ENCODE data around the gene FERMT3.

The FERMT3 gene

GRCh38 chr11:64247729-64248531, 41.4 kb downstream of the FERMT3 start:
- DNase-seq (ENCODE audit: low spot score), result no peak
- no peak for FAIRE-seq

GRCh38 chr11:64248578-64248977, 42.1 kb downstream of the FERMT3 start:
- DNase-seq (ENCODE audit: low spot score) (no peak), FAIRE-seq (no peak)

- FAIRE-seq (no peak), DNase-seq (ENCODE audit: low spot score) (no peak)
These were observed 42.5 kb downstream of the FERMT3 start for GRCh38 chr11:64249038-64249437.

- FAIRE-seq (no peak), DNase-seq (ENCODE audit: low spot score) (no peak)
These were observed 43.3 kb downstream of the FERMT3 start for GRCh38 chr11:64249563-64250414.

- DNase-seq (ENCODE audit: low spot score) (peak; percentile 35), FAIRE-seq (no peak)
These were observed 44.0 kb downstream of the FERMT3 start for GRCh38 chr11:64250415-64251015.

- DNase-seq (ENCODE audit: low spot score) (peak; percentile 85), FAIRE-seq (no peak)
These were observed 44.7 kb downstream of the FERMT3 start, which contains the start of gene PLCB3 for GRCh38 chr11:64251016-64251752. PLCB3 (plus strand) TSS chr11:64251530; CDS start chr11:64251650, 120 bp downstream.

GRCh38 chr11:64251753-64252002, 45.2 kb downstream of the FERMT3 start:
- DNase-seq (ENCODE audit: low spot score), result no peak
- no peak for FAIRE-seq

- DNase-seq (ENCODE audit: low spot score), result peak; percentile 74
- no peak for FAIRE-seq
These were observed 45.7 kb downstream of the FERMT3 start for GRCh38 chr11:64252003-64252872.

- FAIRE-seq (no peak), DNase-seq (ENCODE audit: low spot score) (no peak)
These were observed 46.5 kb downstream of the FERMT3 start for GRCh38 chr11:64253043-64253442.

- no peak for FAIRE-seq
- DNase-seq (ENCODE audit: low spot score), result no peak
These were observed 47.0 kb downstream of the FERMT3 start for GRCh38 chr11:64253481-64253880.

- FAIRE-seq (no peak), DNase-seq (ENCODE audit: low spot score) (no peak)
These were observed 47.8 kb downstream of the FERMT3 start for GRCh38 chr11:64254326-64254725.

GRCh38 chr11:64255135-64256128, 48.9 kb downstream of the FERMT3 start:
- no peak for DNase-seq (ENCODE audit: low spot score)
- FAIRE-seq, result no peak

- DNase-seq (ENCODE audit: low spot score), result no peak
- FAIRE-seq, result no peak
These were observed 49.8 kb downstream of the FERMT3 start for GRCh38 chr11:64256300-64256699.

- FAIRE-seq (no peak), DNase-seq (ENCODE audit: low spot score) (no peak)
These were observed 51.8 kb downstream of the FERMT3 start for GRCh38 chr11:64258356-64258755.

GRCh38 chr11:64258946-64259532, 52.5 kb downstream of the FERMT3 start:
- no peak for DNase-seq (ENCODE audit: low spot score)
- no peak for FAIRE-seq

GRCh38 chr11:64259533-64260067, 53.1 kb downstream of the FERMT3 start:
- DNase-seq (ENCODE audit: low spot score) (no peak), FAIRE-seq (no peak)

- FAIRE-seq, result peak; percentile 53
- no peak for DNase-seq (ENCODE audit: low spot score)
These were observed 53.7 kb downstream of the FERMT3 start for GRCh38 chr11:64260147-64260708.

GRCh38 chr11:64261556-64262080, 55.1 kb downstream of the FERMT3 start:
- DNase-seq (ENCODE audit: low spot score) (no peak), FAIRE-seq (no peak)

Measured in urothelium cell line (cell line).